ENCODE data around the gene ACSM2A.
"Not testable (repeated sequence)": the region's sequence is repeated elsewhere in the genome, so short reads cannot be mapped to it uniquely, and the experiment has no call there.

The ACSM2A gene

GRCh38 chr16:20410121-20410723, 41.1 kb upstream of the ACSM2A start:
- TF ChIP-seq EZH2phosphoT487 (IDR thresholded peaks at IDR 0.05; ENCODE audit: low read length): no peak
- no peak for TF ChIP-seq CTCF (IDR thresholded peaks at IDR 0.05; ENCODE audit: low read length)
- TF ChIP-seq EZH2 (optimal IDR thresholded peaks at IDR 0.05; ENCODE audit: low read depth, low read length): no peak
- Histone ChIP-seq H3K4me2 (ENCODE audit: low read depth, low read length) (no peak overlapping the region), H3K4me1 (ENCODE audit: low read length) (no peaks in the 10 kb centered on the region), H3K9ac (ENCODE audit: low read length) (no peak overlapping the region), H3K79me2 (ENCODE audit: low read length) (no peaks in the 10 kb centered on the region), H3K9me2 (replicated peaks; ENCODE audit: insufficient read depth, low read length) (no peaks in the 10 kb centered on the region), H3K27me3 (replicated peaks; ENCODE audit: insufficient read depth, low read length) (no peaks in the 10 kb centered on the region), H3K36me3 (replicated peaks; ENCODE audit: insufficient read depth, low read length) (no peaks in the 10 kb centered on the region), H2AFZ (ENCODE audit: low read length) (no peak overlapping the region), H3K9me3 (replicated peaks; ENCODE audit: insufficient read depth, low read length) (no peaks in the 10 kb centered on the region), H3K4me3 (ENCODE audit: low read length) (no peak overlapping the region), H4K20me1 (ENCODE audit: insufficient read depth, low read length) (no peaks in the 10 kb centered on the region), H3F3A (ENCODE audit: insufficient read depth, low read length) (no peaks in the 10 kb centered on the region), H3K27ac (ENCODE audit: low read length) (no peak overlapping the region)
- DNase-seq: no peak

GRCh38 chr16:20411055-20411454, 40.3 kb upstream of the ACSM2A start:
- Histone ChIP-seq H3K27me3 (replicated peaks; ENCODE audit: insufficient read depth, low read length) (no peaks in the 10 kb centered on the region), H3K79me2 (ENCODE audit: low read length) (no peaks in the 10 kb centered on the region), H3K4me2 (ENCODE audit: low read depth, low read length) (no peak overlapping the region), H3F3A (ENCODE audit: insufficient read depth, low read length) (no peaks in the 10 kb centered on the region), H4K20me1 (ENCODE audit: insufficient read depth, low read length) (no peaks in the 10 kb centered on the region), H3K9me3 (replicated peaks; ENCODE audit: insufficient read depth, low read length) (no peaks in the 10 kb centered on the region), H3K4me1 (ENCODE audit: low read length) (no peaks in the 10 kb centered on the region), H3K27ac (ENCODE audit: low read length) (no peak overlapping the region), H3K4me3 (ENCODE audit: low read length) (no peak overlapping the region), H3K36me3 (replicated peaks; ENCODE audit: insufficient read depth, low read length) (no peaks in the 10 kb centered on the region), H3K9me2 (replicated peaks; ENCODE audit: insufficient read depth, low read length) (no peaks in the 10 kb centered on the region), H3K9ac (ENCODE audit: low read length) (no peak overlapping the region), H2AFZ (ENCODE audit: low read length) (no peak overlapping the region)
- TF ChIP-seq EZH2phosphoT487 (IDR thresholded peaks at IDR 0.05; ENCODE audit: low read length) (no peak), EZH2 (optimal IDR thresholded peaks at IDR 0.05; ENCODE audit: low read depth, low read length) (no peak), CTCF (IDR thresholded peaks at IDR 0.05; ENCODE audit: low read length) (no peak)
- no peak for DNase-seq

- Histone ChIP-seq H3K4me1 (ENCODE audit: low read length) (no peaks in the 10 kb centered on the region), H3K36me3 (replicated peaks; ENCODE audit: insufficient read depth, low read length) (no peaks in the 10 kb centered on the region), H4K20me1 (ENCODE audit: insufficient read depth, low read length) (no peaks in the 10 kb centered on the region), H3K9me3 (replicated peaks; ENCODE audit: insufficient read depth, low read length) (no peaks in the 10 kb centered on the region), H3K27ac (ENCODE audit: low read length) (no peak overlapping the region), H3K27me3 (replicated peaks; ENCODE audit: insufficient read depth, low read length) (no peaks in the 10 kb centered on the region), H3F3A (ENCODE audit: insufficient read depth, low read length) (no peaks in the 10 kb centered on the region), H3K9ac (ENCODE audit: low read length) (no peak overlapping the region), H3K79me2 (ENCODE audit: low read length) (no peaks in the 10 kb centered on the region), H3K9me2 (replicated peaks; ENCODE audit: insufficient read depth, low read length) (no peaks in the 10 kb centered on the region), H3K4me3 (ENCODE audit: low read length) (no peak overlapping the region), H2AFZ (ENCODE audit: low read length) (no peak overlapping the region), H3K4me2 (ENCODE audit: low read depth, low read length) (no peak overlapping the region)
- TF ChIP-seq EZH2 (optimal IDR thresholded peaks at IDR 0.05; ENCODE audit: low read depth, low read length) (no peak), CTCF (IDR thresholded peaks at IDR 0.05; ENCODE audit: low read length) (no peak), EZH2phosphoT487 (IDR thresholded peaks at IDR 0.05; ENCODE audit: low read length) (no peak)
- DNase-seq: no peak
Measured at GRCh38 chr16:20415541-20415940, 35.8 kb upstream of the ACSM2A start.

- not testable (repeated sequence) for H3K9ac ChIP-seq (ENCODE audit: low read length); H3K4me1 ChIP-seq (ENCODE audit: low read length); H2AFZ ChIP-seq (ENCODE audit: low read length); DNase-seq; H3K27ac ChIP-seq (ENCODE audit: low read length); H3K36me3 ChIP-seq (replicated peaks; ENCODE audit: insufficient read depth, low read length); H3K9me3 ChIP-seq (replicated peaks; ENCODE audit: insufficient read depth, low read length); H4K20me1 ChIP-seq (ENCODE audit: insufficient read depth, low read length); H3K4me3 ChIP-seq (ENCODE audit: low read length); H3K27me3 ChIP-seq (replicated peaks; ENCODE audit: insufficient read depth, low read length); H3F3A ChIP-seq (ENCODE audit: insufficient read depth, low read length); H3K79me2 ChIP-seq (ENCODE audit: low read length); H3K9me2 ChIP-seq (replicated peaks; ENCODE audit: insufficient read depth, low read length); H3K4me2 ChIP-seq (ENCODE audit: low read depth, low read length)
Measured at GRCh38 chr16:20419093-20419492, 32.2 kb upstream of the ACSM2A start.

GRCh38 chr16:20421748-20422147, 29.6 kb upstream of the ACSM2A start:
- not testable (repeated sequence) for H3K4me1 ChIP-seq (ENCODE audit: low read length); H3F3A ChIP-seq (ENCODE audit: insufficient read depth, low read length); H3K9me2 ChIP-seq (replicated peaks; ENCODE audit: insufficient read depth, low read length); H3K79me2 ChIP-seq (ENCODE audit: low read length); H4K20me1 ChIP-seq (ENCODE audit: insufficient read depth, low read length); H3K9ac ChIP-seq (ENCODE audit: low read length); H3K9me3 ChIP-seq (replicated peaks; ENCODE audit: insufficient read depth, low read length); H3K4me2 ChIP-seq (ENCODE audit: low read depth, low read length); H3K27ac ChIP-seq (ENCODE audit: low read length); H3K4me3 ChIP-seq (ENCODE audit: low read length); H2AFZ ChIP-seq (ENCODE audit: low read length); DNase-seq; H3K27me3 ChIP-seq (replicated peaks; ENCODE audit: insufficient read depth, low read length); H3K36me3 ChIP-seq (replicated peaks; ENCODE audit: insufficient read depth, low read length)

GRCh38 chr16:20423772-20424128, 27.6 kb upstream of the ACSM2A start:
- H3K36me3 ChIP-seq (replicated peaks; ENCODE audit: insufficient read depth, low read length); H3F3A ChIP-seq (ENCODE audit: insufficient read depth, low read length); H3K4me2 ChIP-seq (ENCODE audit: low read depth, low read length); H3K4me3 ChIP-seq (ENCODE audit: low read length); H3K27me3 ChIP-seq (replicated peaks; ENCODE audit: insufficient read depth, low read length); H3K4me1 ChIP-seq (ENCODE audit: low read length); H2AFZ ChIP-seq (ENCODE audit: low read length); H3K9me2 ChIP-seq (replicated peaks; ENCODE audit: insufficient read depth, low read length); H3K27ac ChIP-seq (ENCODE audit: low read length); H3K9ac ChIP-seq (ENCODE audit: low read length); H3K9me3 ChIP-seq (replicated peaks; ENCODE audit: insufficient read depth, low read length); H4K20me1 ChIP-seq (ENCODE audit: insufficient read depth, low read length); H3K79me2 ChIP-seq (ENCODE audit: low read length); DNase-seq: not testable (repeated sequence)

Measured in MM.1S (cell line).